Vagina (tissue), 2 donors: ENCODE data around the gene PARP6. TPM values are rescaled to one million over a fixed set of nuclear protein-coding genes. Genes with fewer than 3 reads are reported as not detected.

ENCODE experiments used
- DNase-seq, 2 donors: peaks; one replicate each; pipeline ENCODE4 v3.0.0-alpha.2; 2017; ENCODE audit errors: extremely low spot score in 2 of 2
- H3K27ac ChIP-seq: fragments of 200-600 bp; sonication (generic); one replicate; pipeline ENCODE4 v1.5.1; 2019
- H3K27me3 ChIP-seq: fragments of 200-600 bp; sonication (generic); one replicate; pipeline ENCODE4 v1.5.1; 2019
- H3K36me3 ChIP-seq, 2 donors: fragments of 200-600 bp; sonication (generic); one replicate each; pipeline ENCODE4 v1.5.1; 2017 to 2019
- H3K4me1 ChIP-seq: fragments of 200-600 bp; sonication (generic); one replicate; pipeline ENCODE4 v1.5.1; 2019
- H3K4me3 ChIP-seq, 2 donors: fragments of 200-600 bp; sonication (generic); 1 replicate in 1 of 2; 2 replicates in 1 of 2; pipeline ENCODE4 v1.5.1; 2016 to 2019
- H3K9me3 ChIP-seq: fragments of 200-600 bp; sonication (generic); one replicate; pipeline ENCODE4 v1.5.1; 2019
- POLR2A ChIP-seq, 2 donors: fragments of 450-650 bp; IDR thresholded peaks; one replicate each; pipeline ENCODE4 v1.6.1; 2017; ENCODE audit warnings: antibody characterized with exemption in 2 of 2, mild to moderate bottlenecking in 2 of 2, moderate library complexity in 2 of 2
- POLR2AphosphoS5 ChIP-seq, 2 donors: sonication (generic); formaldehyde crosslinking; IDR thresholded peaks; one replicate each; pipeline ENCODE4 v1.9.0; 2017; ENCODE audit warnings: antibody characterized with exemption in 2 of 2, mild to moderate bottlenecking in 2 of 2, low read depth in 1 of 2; ENCODE audit not compliant: insufficient read depth in 1 of 2
- intact Hi-C: fragments of 100-400 bp; cut with DNase I; formaldehyde crosslinking; loops from one replicate; pipeline ENCODE4 v1.15.1; 2023
- total RNA-seq: library from RNA; depleted of rRNA; stranded (reverse); fragments of >200 nt; gene quantifications from one replicate; pipeline ENCODE4 v1.2.3, GENCODE V29; 2016
- TF ChIP-seq, protein P1 (sequence below), 3 experiments: fragments of 450-650 bp in 2 of 3; fragments of 200-600 bp in 1 of 3; sonication (generic) in 1 of 3; IDR thresholded peaks; one replicate each; pipeline ENCODE4 v1.5.1; 2017 to 2019; ENCODE audit warnings: antibody characterized with exemption in 3 of 3, mild to moderate bottlenecking in 2 of 3, moderate library complexity in 2 of 3

The PARP6 gene
- total RNA-seq, 1 donor from 2014 or later: 62.6 TPM

GRCh38 chr15:72205896-72206676 is 66.3 kb downstream of the PARP6 start:
- TF ChIP-seq, protein P1, sequence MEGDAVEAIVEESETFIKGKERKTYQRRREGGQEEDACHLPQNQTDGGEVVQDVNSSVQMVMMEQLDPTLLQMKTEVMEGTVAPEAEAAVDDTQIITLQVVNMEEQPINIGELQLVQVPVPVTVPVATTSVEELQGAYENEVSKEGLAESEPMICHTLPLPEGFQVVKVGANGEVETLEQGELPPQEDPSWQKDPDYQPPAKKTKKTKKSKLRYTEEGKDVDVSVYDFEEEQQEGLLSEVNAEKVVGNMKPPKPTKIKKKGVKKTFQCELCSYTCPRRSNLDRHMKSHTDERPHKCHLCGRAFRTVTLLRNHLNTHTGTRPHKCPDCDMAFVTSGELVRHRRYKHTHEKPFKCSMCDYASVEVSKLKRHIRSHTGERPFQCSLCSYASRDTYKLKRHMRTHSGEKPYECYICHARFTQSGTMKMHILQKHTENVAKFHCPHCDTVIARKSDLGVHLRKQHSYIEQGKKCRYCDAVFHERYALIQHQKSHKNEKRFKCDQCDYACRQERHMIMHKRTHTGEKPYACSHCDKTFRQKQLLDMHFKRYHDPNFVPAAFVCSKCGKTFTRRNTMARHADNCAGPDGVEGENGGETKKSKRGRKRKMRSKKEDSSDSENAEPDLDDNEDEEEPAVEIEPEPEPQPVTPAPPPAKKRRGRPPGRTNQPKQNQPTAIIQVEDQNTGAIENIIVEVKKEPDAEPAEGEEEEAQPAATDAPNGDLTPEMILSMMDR (IDR thresholded peaks at IDR 0.05): no peak
- no peak for TF ChIP-seq POLR2AphosphoS5 (IDR thresholded peaks at IDR 0.05; ENCODE audit: insufficient read depth in 1 of 2, low read depth in 1 of 2)
- no peak for TF ChIP-seq POLR2A (IDR thresholded peaks at IDR 0.05)
- no peaks in the 10 kb centered on the region for H3K9me3 ChIP-seq
- DNase-seq: no peak
- intact Hi-C loops: loop anchor here (10.0 kb wide), 1 partner anchor 69 kb away; the partner anchor contains the start of gene PARP6
- H3K27ac ChIP-seq: no peak overlapping the region
- peaks cover 5 to 98% of the 10 kb centered on the region in 2 donors for H3K36me3 ChIP-seq
- H3K4me1 ChIP-seq: peaks cover 16% of the 10 kb centered on the region
- H3K27me3 ChIP-seq: no peaks in the 10 kb centered on the region
- no peak overlapping the region for H3K4me3 ChIP-seq

DNA sequence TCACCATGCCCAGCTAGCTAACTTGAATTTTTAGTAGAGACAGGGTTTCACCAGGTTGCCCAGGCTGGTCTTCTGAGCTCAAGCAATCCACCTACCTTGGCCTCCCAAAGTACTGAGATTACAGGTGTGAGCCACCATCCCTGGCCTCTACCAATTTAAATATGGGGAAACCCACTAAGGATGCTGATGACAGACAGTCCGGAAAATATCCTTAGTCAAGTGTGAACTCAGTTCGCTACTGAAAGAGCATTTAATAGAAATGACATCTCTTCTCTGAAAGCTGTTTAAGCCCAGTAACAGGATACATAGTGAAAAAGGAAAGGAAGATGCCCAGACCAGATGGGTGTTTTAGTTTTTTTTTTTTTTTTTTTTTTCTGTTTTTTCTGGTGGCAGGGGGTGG is 67.1 kb downstream of the PARP6 start:
- Histone ChIP-seq H3K4me3 (no peak overlapping the region), H3K27ac (no peak overlapping the region), H3K27me3 (no peaks in the 10 kb centered on the region), H3K9me3 (no peaks in the 10 kb centered on the region), H3K36me3 (peaks cover 5 to 98% of the 10 kb centered on the region in 2 donors), H3K4me1 (peaks cover 16% of the 10 kb centered on the region)
- intact Hi-C loops: loop anchor here (10.0 kb wide), 1 partner anchor 70 kb away; the partner anchor contains the start of gene PARP6
- no peak for TF ChIP-seq POLR2A (IDR thresholded peaks at IDR 0.05)
- no peak for TF ChIP-seq POLR2AphosphoS5 (IDR thresholded peaks at IDR 0.05; ENCODE audit: insufficient read depth in 1 of 2, low read depth in 1 of 2)
- TF ChIP-seq, protein P1 (IDR thresholded peaks at IDR 0.05): no peak
- no peak for DNase-seq

DNA sequence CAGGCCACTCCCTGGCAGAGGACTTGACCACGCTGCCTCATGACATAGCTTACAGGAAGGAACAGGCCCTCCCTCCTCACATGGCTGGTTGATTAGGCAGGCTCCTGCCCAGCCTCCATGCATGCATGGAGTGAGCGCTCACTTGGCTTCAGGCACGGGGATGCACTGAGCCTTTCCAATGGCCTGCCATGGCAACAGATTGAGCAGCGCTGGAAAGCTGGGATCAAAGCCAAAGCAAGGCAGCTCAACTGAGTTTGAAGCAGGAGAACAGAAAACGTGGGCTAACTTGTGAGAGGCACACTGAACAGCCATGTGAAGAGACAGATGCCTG is 68.9 kb downstream of the PARP6 start:
- DNase-seq: no peak
- H3K9me3 ChIP-seq: no peaks in the 10 kb centered on the region
- intact Hi-C loops: loop anchor here (10.0 kb wide), 1 partner anchor 71 kb away; the partner anchor contains the start of gene PARP6
- peaks cover 5 to 91% of the 10 kb centered on the region in 2 donors for H3K36me3 ChIP-seq
- H3K27me3 ChIP-seq: no peaks in the 10 kb centered on the region
- peak; percentile 49 to 64 for TF ChIP-seq POLR2AphosphoS5 (IDR thresholded peaks at IDR 0.05; ENCODE audit: insufficient read depth in 1 of 2, low read depth in 1 of 2)
- TF ChIP-seq, protein P1 (IDR thresholded peaks at IDR 0.05): no peak
- H3K4me1 ChIP-seq: peaks cover 16% of the 10 kb centered on the region
- no peak overlapping the region for H3K4me3 ChIP-seq
- H3K27ac ChIP-seq: no peak overlapping the region

- H3K36me3 ChIP-seq: peaks cover 5 to 86% of the 10 kb centered on the region in 2 donors
- H3K27me3 ChIP-seq: no peaks in the 10 kb centered on the region
- peak overlapping the region; percentile 36 for H3K27ac ChIP-seq
- no peaks in the 10 kb centered on the region for H3K9me3 ChIP-seq
- no peak overlapping the region for H3K4me3 ChIP-seq
- no peak for DNase-seq
- H3K4me1 ChIP-seq: peaks cover 16% of the 10 kb centered on the region
- intact Hi-C loops: loop anchor here (10.0 kb wide), 1 partner anchor 72 kb away; the partner anchor contains the start of gene PARP6
- TF ChIP-seq POLR2AphosphoS5 (IDR thresholded peaks at IDR 0.05; ENCODE audit: insufficient read depth in 1 of 2, low read depth in 1 of 2): no peak
- TF ChIP-seq, protein P1 (IDR thresholded peaks at IDR 0.05): no peak
- TF ChIP-seq POLR2A (IDR thresholded peaks at IDR 0.05): no peak
These were observed 69.4 kb downstream of the PARP6 start for GRCh38 chr15:72202801-72203506.
